RWPE1 (cell line): Measurements from ENCODE around the gene ITGA2B.
A peak's percentile ranks its signal among the peaks of the same experiment; 100 is the strongest.

Source experiments
- CTCF ChIA-PET: fragments of 350-600 bp; sonication (Branson Sonifier 250); formaldehyde crosslinking; extraction: SDS; loops from one replicate; lab custom pipeline; 2021; lab: Yijun Ruan, JAX
- POLR2A ChIA-PET: fragments of 400-600 bp; formaldehyde crosslinking; extraction: SDS; loops from one replicate; lab custom pipeline; 2020; ENCODE audit warnings: antibody characterized with exemption; ENCODE audit not compliant: low non-redundant PET; lab: Yijun Ruan, JAX
- DNase-seq: peaks from one replicate; pipeline ENCODE4 v3.0.0; 2012; ENCODE audit warnings: low spot score
- H3K27ac ChIP-seq: fragments of 450-650 bp; 2 replicates; pipeline ENCODE4 v1.5.1; 2017
- TF ChIP-seq, protein P1 (sequence below): fragments of 450-650 bp; conservative IDR thresholded peaks from 2 replicates; pipeline ENCODE4 v1.5.1; 2017; ENCODE audit warnings: low read depth, mild to moderate bottlenecking

The ITGA2B gene

DNA sequence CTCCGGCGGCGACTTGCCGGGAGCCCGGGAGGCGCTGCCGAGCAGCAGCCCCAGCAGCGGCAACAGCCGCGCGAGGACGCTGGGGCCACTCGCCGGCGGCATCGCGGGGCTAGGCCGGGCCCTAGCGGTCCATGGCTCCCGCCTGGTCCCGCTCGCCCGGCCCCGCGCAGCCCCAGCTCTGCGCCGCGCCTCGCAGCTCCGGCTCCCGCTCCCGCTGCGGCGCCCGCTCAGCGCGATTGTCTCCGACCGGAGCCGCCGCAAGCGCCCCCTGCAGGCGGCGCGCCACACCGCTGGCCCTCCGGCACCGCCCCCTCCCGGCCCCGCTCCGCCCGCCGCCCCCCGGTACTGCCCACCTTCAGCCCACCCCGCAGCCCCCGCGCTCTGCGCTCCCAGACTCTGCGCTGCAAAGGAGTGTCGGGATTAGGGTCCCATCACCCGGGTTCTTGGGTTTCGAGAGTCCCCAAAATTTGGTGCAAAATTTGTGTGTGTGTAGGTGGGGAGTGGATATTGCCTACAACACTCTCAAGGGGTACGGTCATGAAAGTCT is 25.8 kb downstream of the ITGA2B start, which contains the start of gene FAM171A2:
Gene FAM171A2 (minus strand): TSS at position 241 of the 547 bp plus-strand sequence. CDS start 139 bp downstream, at position 102.
- ChIA-PET POLR2A (no interaction called here), CTCF (interaction anchor here (0.6 to 1.9 kb wide), 14 partner anchors 8 to 417 kb away, joined by 3 to 19 read pairs (median 4); no protein-coding TSS in a partner anchor)
- TF ChIP-seq, protein P1, sequence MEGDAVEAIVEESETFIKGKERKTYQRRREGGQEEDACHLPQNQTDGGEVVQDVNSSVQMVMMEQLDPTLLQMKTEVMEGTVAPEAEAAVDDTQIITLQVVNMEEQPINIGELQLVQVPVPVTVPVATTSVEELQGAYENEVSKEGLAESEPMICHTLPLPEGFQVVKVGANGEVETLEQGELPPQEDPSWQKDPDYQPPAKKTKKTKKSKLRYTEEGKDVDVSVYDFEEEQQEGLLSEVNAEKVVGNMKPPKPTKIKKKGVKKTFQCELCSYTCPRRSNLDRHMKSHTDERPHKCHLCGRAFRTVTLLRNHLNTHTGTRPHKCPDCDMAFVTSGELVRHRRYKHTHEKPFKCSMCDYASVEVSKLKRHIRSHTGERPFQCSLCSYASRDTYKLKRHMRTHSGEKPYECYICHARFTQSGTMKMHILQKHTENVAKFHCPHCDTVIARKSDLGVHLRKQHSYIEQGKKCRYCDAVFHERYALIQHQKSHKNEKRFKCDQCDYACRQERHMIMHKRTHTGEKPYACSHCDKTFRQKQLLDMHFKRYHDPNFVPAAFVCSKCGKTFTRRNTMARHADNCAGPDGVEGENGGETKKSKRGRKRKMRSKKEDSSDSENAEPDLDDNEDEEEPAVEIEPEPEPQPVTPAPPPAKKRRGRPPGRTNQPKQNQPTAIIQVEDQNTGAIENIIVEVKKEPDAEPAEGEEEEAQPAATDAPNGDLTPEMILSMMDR: peak; percentile 94
- DNase-seq: peak; percentile 56
- H3K27ac ChIP-seq: peak within 1 kb of the TSS; percentile 38

DNA sequence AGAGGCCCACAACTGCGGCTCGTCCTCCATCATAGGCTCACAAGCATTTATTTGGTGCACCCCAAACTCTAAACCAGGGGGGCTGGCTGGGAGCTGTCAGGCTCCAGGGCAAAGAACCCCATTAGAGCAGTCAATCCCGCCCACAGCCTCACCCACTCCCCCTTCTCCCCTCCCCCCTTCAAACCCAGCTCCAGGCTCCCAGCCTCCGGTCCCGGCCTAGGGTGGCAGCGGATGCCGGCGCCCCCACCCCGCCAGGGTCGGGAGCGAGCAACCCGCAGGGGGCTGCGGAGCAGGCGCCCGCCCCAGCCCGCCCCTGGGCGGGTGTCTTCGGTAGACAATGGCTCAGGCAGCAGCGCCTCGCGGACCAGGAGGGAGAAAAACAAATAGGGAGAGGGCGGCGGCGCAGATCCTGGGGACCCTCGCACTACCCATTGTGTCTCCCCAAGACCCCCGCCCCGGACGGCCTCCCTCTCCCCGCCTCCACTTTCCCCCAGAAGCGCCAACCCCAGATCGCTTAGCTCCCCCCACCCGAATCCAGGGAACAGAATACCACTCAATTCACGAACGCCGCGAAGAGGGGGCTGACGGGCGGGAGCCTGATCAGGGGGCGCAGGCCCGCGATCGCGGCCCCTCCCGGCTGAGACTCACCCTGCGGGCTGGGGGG is 26.4 kb downstream of the ITGA2B start:
- CTCF ChIA-PET: interaction anchor here (0.5 to 1.9 kb wide), 17 partner anchors 9 to 417 kb away, joined by 3 to 19 read pairs (median 4); partner anchors contain the start of gene FZD2
- POLR2A ChIA-PET: interaction anchor here (0.6 kb wide), 1 partner anchor 958 kb away, joined by 4 read pairs; no protein-coding TSS in a partner anchor
- DNase-seq: no peak
- peak overlapping the region; percentile 38 for H3K27ac ChIP-seq
- TF ChIP-seq, protein P1: no peak

DNA sequence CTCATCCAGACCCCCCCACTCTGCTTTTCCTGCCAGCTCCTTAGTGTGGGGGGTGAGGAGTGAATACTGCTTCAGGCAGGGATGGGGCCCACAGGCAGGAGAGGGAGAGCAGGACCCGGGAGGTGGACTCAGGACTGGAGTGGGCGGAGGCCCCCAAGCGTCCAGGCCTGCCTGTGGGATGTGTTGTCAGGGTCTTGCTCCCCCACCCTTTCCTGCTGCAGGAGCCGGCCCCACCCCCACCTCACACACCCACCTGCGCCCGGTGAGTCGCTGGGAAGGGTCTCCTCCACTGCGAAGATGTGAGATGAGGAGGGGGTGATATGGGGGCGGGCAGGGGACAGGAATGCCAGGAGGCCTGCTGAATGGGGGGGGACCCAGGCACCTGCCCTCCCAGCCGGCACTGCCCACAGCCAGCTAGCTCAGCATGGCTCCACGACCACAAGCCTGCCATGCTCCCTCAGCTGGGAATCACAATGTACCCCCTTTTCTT is 26.9 kb downstream of the ITGA2B start:
- no peak for DNase-seq
- TF ChIP-seq, protein P1: no peak
- H3K27ac ChIP-seq: no peak overlapping the region
- ChIA-PET CTCF (interaction anchor here (0.5 to 1.9 kb wide), 4 partner anchors 8 to 220 kb away, joined by 3 to 19 read pairs (median 4); partner anchors contain the start of gene FZD2), POLR2A (no interaction called here)

DNA sequence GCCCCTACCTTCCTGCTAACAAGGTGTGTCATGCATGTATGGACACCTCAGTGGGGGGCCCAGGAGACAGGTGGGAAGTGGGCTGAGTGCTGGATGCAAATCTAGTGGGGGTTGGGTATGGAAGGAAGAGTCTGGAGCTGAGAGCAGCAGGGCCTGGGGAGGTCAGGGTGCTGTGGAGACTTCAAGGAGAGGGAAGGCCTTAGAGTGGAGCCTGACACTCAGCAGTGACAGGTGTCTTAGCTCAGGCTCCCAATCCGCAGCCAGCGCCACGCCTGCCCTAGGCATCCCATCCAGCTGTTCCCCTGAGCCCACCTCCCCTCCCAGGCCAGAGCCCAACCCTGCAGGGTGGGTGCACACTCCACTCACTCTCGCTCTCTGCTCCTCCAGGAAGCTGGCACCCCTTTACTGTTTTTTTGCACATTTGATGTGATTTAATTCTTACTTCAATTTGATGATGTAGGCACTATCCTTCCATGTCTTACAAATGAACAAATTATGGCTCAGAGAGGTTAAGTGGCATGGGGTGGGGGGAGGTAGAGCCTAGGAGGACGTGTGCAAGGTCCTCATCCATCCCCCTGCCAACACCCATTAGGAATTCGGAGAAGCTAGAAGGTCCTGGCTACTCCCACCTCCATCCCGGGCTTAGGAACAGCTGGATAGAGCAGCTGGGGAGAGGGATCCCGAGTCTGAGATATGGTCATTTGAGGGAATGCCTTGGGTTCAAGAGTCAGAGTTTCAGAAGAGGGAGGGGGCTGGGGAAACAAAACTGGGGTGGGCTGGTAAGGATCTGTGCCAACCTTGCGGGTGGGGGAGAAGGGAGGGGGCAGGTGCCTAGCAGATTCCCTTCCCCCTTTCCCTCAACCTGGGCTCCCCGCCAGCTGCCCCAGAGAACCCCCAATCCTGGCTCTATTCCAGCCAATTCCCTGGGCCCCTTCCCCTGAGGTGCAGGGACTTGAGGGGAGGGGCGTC is 27.9 kb downstream of the ITGA2B start:
- DNase-seq: no peak
- TF ChIP-seq, protein P1: no peak
- POLR2A ChIA-PET: no interaction called here
- CTCF ChIA-PET: interaction anchor here (0.6 kb wide), 1 partner anchor 276 kb away, joined by 3 read pairs; no protein-coding TSS in a partner anchor
- no peak overlapping the region for H3K27ac ChIP-seq

DNA sequence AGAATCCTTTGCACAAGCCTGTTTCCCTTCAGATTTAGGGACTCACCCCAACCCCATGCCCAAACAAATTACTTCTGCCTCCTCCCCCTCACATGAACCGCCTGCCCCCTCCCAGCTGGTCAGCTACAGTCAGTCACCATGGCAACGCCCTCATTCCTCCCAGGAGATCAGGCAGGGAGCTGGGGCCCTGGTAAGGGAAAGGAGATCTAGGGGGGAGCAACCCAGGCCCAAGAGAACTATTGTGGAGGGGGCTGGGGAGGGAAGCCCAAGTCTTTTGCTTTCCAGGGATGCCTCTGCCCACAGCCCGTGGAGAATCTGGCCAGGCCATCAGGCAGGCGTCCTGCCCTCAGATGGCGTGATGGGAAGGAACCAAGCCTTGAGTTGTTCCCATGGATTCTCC is 28.6 kb downstream of the ITGA2B start:
- ChIA-PET POLR2A (no interaction called here), CTCF (interaction anchor here (0.6 kb wide), 2 partner anchors 277 to 520 kb away, joined by 3 to 6 read pairs; no protein-coding TSS in a partner anchor)
- H3K27ac ChIP-seq: no peak overlapping the region
- TF ChIP-seq, protein P1: no peak
- DNase-seq: no peak

DNA sequence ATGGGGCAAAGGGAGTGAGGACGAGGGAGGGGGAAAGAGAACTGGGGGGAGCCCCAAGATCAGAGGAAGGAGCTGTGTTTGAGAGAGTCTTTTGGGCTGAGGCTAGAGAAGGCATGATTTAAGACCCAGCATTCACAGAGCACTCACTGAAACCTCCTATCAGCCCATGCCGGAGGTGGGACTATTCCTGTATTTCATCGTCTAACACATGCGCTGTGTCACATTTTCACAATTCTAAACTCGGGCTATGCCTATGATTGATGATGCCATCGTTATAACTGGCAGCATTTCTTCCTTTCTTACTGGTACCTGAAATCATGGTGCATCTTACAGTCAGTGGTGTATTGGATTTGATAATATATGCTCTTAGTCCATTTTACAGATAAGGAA is 29.3 kb downstream of the ITGA2B start:
- H3K27ac ChIP-seq: no peak overlapping the region
- TF ChIP-seq, protein P1: no peak
- no peak for DNase-seq
- CTCF ChIA-PET: interaction anchor here (0.6 to 0.7 kb wide), 3 partner anchors 15 to 51 kb away, joined by 3 read pairs; partner anchors contain the start of gene GRN
- POLR2A ChIA-PET: no interaction called here
